SK-N-MC (cell line): ENCODE data around the gene ASL.

Experiments
- EZH2 ChIP-seq: fragments of 200-600 bp; sonication (generic); IDR thresholded peaks from one replicate; pipeline ENCODE4 v1.6.1; 2017; ENCODE audit warnings: antibody characterized with exemption
- POLR2AphosphoS5 ChIP-seq: IDR thresholded peaks from 2 replicates; pipeline ENCODE4 v1.6.1; 2012; ENCODE audit warnings: mild to moderate bottlenecking, low read depth, low read length, borderline replicate concordance

GRCh38 chr7:66123175-66123528 is 47.5 kb downstream of the ASL start:
- TF ChIP-seq EZH2 (no peak), POLR2AphosphoS5 (no peak)
